ENCODE data around the gene QRFP.

QRFP gene

GRCh38 chr9:130890870-130891687 is 5.5 kb downstream of the QRFP start:
- DNase-seq = no peak

- DNase-seq = no peak
Measured at GRCh38 chr9:130890124-130890523, 6.5 kb downstream of the QRFP start.

- DNase-seq = no peak
Measured at GRCh38 chr9:130888146-130888885, 8.3 kb downstream of the QRFP start.

GRCh38 chr9:130887494-130888144 is 9.0 kb downstream of the QRFP start:
- no peak for DNase-seq

GRCh38 chr9:130886981-130887380 is 9.6 kb downstream of the QRFP start:
- DNase-seq = no peak

- DNase-seq = no peak
Measured at GRCh38 chr9:130885484-130886375, 10.9 kb downstream of the QRFP start.

- no peak for DNase-seq
Measured at GRCh38 chr9:130884542-130885483, 11.8 kb downstream of the QRFP start.

GRCh38 chr9:130884111-130884531 is 12.5 kb downstream of the QRFP start:
- DNase-seq = no peak

GRCh38 chr9:130883479-130883878 is 13.1 kb downstream of the QRFP start:
- no peak for DNase-seq

GRCh38 chr9:130882696-130883225 is 13.9 kb downstream of the QRFP start:
- no peak for DNase-seq

GRCh38 chr9:130881516-130881915 is 15.1 kb downstream of the QRFP start:
- no peak for DNase-seq

GRCh38 chr9:130880599-130881220 is 15.9 kb downstream of the QRFP start:
- DNase-seq = no peak

- DNase-seq = no peak
Measured at GRCh38 chr9:130879863-130880411, 16.7 kb downstream of the QRFP start.

GRCh38 chr9:130878295-130878694 is 18.3 kb downstream of the QRFP start:
- DNase-seq = no peak

- no peak for DNase-seq
Measured at GRCh38 chr9:130877300-130877699, 19.3 kb downstream of the QRFP start.

- no peak for DNase-seq
Measured at GRCh38 chr9:130874783-130875182, 21.8 kb downstream of the QRFP start.

GRCh38 chr9:130873966-130874365 is 22.6 kb downstream of the QRFP start:
- DNase-seq = no peak

GRCh38 chr9:130872912-130873503 is 23.6 kb downstream of the QRFP start:
- DNase-seq = no peak

- DNase-seq = no peak
Measured at GRCh38 chr9:130872508-130872907, 24.1 kb downstream of the QRFP start.

GRCh38 chr9:130872093-130872492 is 24.5 kb downstream of the QRFP start:
- no peak for DNase-seq

Measured in CD4-positive, alpha-beta T cell treated with Interleukin-15 for 1 hour (primary cell).